ENCODE measurements around the gene DDN. TPM values are rescaled to one million over a fixed set of nuclear protein-coding genes. Genes with fewer than 3 reads are reported as not detected.

Gene DDN
- total and polyA plus RNA-seq, 10 of the 15 experiments (the other 5 are each of a cell fraction or from before 2014, with no cell fraction given): 0.10 to 13.4 (median 3.7) TPM

GRCh38 chr12:48979602-48980388, 19.4 kb downstream of the DDN start:
- H3K36me3 ChIP-seq (ENCODE audit: control insufficient read depth in 2 of 2, insufficient read depth in 2 of 2, low read length in 1 of 2): no peaks in the 10 kb centered on the region
- no TSS peak for BruUV-seq (replicated peaks)
- H3K9me3 ChIP-seq (replicated peaks; ENCODE audit: control insufficient read depth, insufficient read depth, low read length): no peaks in the 10 kb centered on the region
- SMC1A ChIA-PET (ENCODE audit: uncharacterized antibody, unreplicated experiment): interaction anchor here (1.0 to 2.5 kb wide), 5 partner anchors 8 to 127 kb away, joined by 3 to 13 read pairs (median 4); partner anchors contain the start of genes DDX23 and FKBP11
- no peaks in the 10 kb centered on the region; the same call in 1 of the 2 replicates for H4K20me1 ChIP-seq (ENCODE audit: control insufficient read depth, insufficient read depth)
- peak; percentile 9 for ATAC-seq
- peaks cover 26 to 39% of the 10 kb centered on the region in 2 experiments for H3K27me3 ChIP-seq (replicated peaks in 1 of 2; ENCODE audit: control insufficient read depth in 2 of 2, insufficient read depth in 2 of 2, low read length in 1 of 2)
- TF ChIP-seq SP1 (IDR thresholded peaks at IDR 0.05; ENCODE audit: low read depth, low read length) (no peak), SPI1 (IDR thresholded peaks at IDR 0.05; ENCODE audit: borderline replicate concordance, insufficient read depth, low read depth, low read length) (peak; percentile 65), EZH2 (IDR thresholded peaks at IDR 0.05; ENCODE audit: borderline replicate concordance, control insufficient read depth, low read depth, low read length) (0 out of 2 replicates have a peak, but pooled peaks have one; percentile 25), DPF2 (IDR thresholded peaks at IDR 0.05) (0 out of 2 replicates have a peak, but pooled peaks have one; percentile 13)
- DNase-seq (ENCODE audit: low read depth, low spot score): no peak
- CTCF ChIA-PET: interaction anchor here (1.0 to 9.5 kb wide), 14 partner anchors 9 to 126 kb away, joined by 3 to 106 read pairs (median 5); partner anchors contain the start of genes ARF3, FKBP11 and RND1
- intact Hi-C loops (cut with micrococcal nuclease; ENCODE audit: unreplicated experiment): loop anchor here (1.0 to 2.0 kb wide), 2 partner anchors 55 to 126 kb away; partner anchors contain the start of gene FKBP11
- peak overlapping the region; percentile 61; the same call in 1 of the 2 replicates for H3K4me3 ChIP-seq
- 2% methylated on average over 53 of the region's 55 CpGs for WGBS (ENCODE audit: insufficient coverage, insufficient replicate concordance, low lambda C conversion rate, missing lambda C conversion rate)
- peak overlapping the region; percentile 30 for H2AFZ ChIP-seq (ENCODE audit: control insufficient read depth, low read depth, low read length)
- POLR2A ChIA-PET: interaction anchor here (1.5 kb wide), 1 partner anchor 22 kb away, joined by 5 read pairs; the partner anchor contains the start of gene ARF3
- H3K9ac ChIP-seq (ENCODE audit: control insufficient read depth, insufficient read depth, low read length): no peak overlapping the region
- H3K79me2 ChIP-seq (ENCODE audit: control insufficient read depth, insufficient read depth, low read length): no peaks in the 10 kb centered on the region
- H3K4me2 ChIP-seq (ENCODE audit: control insufficient read depth, insufficient read depth): peak overlapping the region; percentile 36
- RAD21 ChIA-PET (ENCODE audit: unreplicated experiment): interaction anchor here (0.7 to 3.4 kb wide), 7 partner anchors 9 to 127 kb away, joined by 3 to 22 read pairs (median 6); partner anchors contain the start of genes ARF3, DDX23 and FKBP11
- peaks cover 34% of the 10 kb centered on the region for H3K4me1 ChIP-seq (ENCODE audit: control insufficient read depth, insufficient read depth, low read length)
- in situ Hi-C loops (cut with MboI): no loop called here
- no peak overlapping the region for H3K27ac ChIP-seq (ENCODE audit: control insufficient read depth, insufficient read depth)
- FAIRE-seq: no peak

Measured in GM12878 (cell line).